OCI-LY1 (cell line): ENCODE data around the gene DYNC1H1.

Experiments used
- H2AFZ ChIP-seq: fragments of 200-600 bp; sonication (generic), shearing (Covaris generic); 2 replicates; pipeline ENCODE4 v1.6.0; 2014; ENCODE audit warnings: antibody characterized with exemption, mild to moderate bottlenecking, low read length
- H3F3A ChIP-seq: fragments of 200-600 bp; sonication (generic), shearing (Covaris generic); 2 replicates; pipeline ENCODE4 v1.6.0; 2014; ENCODE audit warnings: mild to moderate bottlenecking, antibody characterized with exemption, low read length, moderate library complexity; ENCODE audit not compliant: insufficient read depth
- H3K27ac ChIP-seq: fragments of 200-600 bp; sonication (generic); 2 replicates; pipeline ENCODE4 v1.5.1; 2014; ENCODE audit warnings: low read length, mixed run types, mild to moderate bottlenecking, low read depth; ENCODE audit not compliant: poor library complexity, severe bottlenecking
- H3K27me3 ChIP-seq: fragments of 200-600 bp; sonication (generic); 2 replicates; pipeline ENCODE4 v1.6.0; 2014; ENCODE audit warnings: antibody characterized with exemption, mild to moderate bottlenecking, low read length, moderate library complexity; ENCODE audit not compliant: insufficient read depth
- H3K36me3 ChIP-seq: fragments of 200-600 bp; sonication (generic); 2 replicates; pipeline ENCODE4 v1.6.1; 2014; ENCODE audit warnings: mild to moderate bottlenecking, antibody characterized with exemption, low read length, moderate library complexity, mixed read lengths; ENCODE audit not compliant: insufficient read depth
- H3K4me1 ChIP-seq: fragments of 200-600 bp; sonication (generic); 2 replicates; pipeline ENCODE4 v1.5.1; 2014; ENCODE audit warnings: mild to moderate bottlenecking, low read length, moderate library complexity; ENCODE audit not compliant: insufficient read depth, severe bottlenecking
- H3K4me2 ChIP-seq: fragments of 200-600 bp; sonication (generic), shearing (Covaris generic); 2 replicates; pipeline ENCODE4 v1.6.1; 2014; ENCODE audit warnings: low read length
- H3K4me3 ChIP-seq: fragments of 200-600 bp; sonication (generic); 2 replicates; pipeline ENCODE4 v1.5.1; 2014; ENCODE audit warnings: low read length, low read depth, mild to moderate bottlenecking, mixed read lengths; ENCODE audit not compliant: poor library complexity, severe bottlenecking
- H3K79me2 ChIP-seq: fragments of 200-600 bp; shearing (Covaris generic); 2 replicates; pipeline ENCODE4 v1.6.1; 2016; ENCODE audit warnings: mixed run types, low read length, mixed read lengths; ENCODE audit not compliant: insufficient read depth
- H3K9ac ChIP-seq: fragments of 200-600 bp; sonication (generic), shearing (Covaris generic); 2 replicates; pipeline ENCODE4 v1.6.1; 2014; ENCODE audit warnings: mild to moderate bottlenecking, low read length, mixed read lengths
- H3K9me2 ChIP-seq: fragments of 200-600 bp; sonication (generic), shearing (Covaris generic); 2 replicates; pipeline ENCODE4 v1.6.1; 2014; ENCODE audit warnings: low read depth, mild to moderate bottlenecking, low read length, mixed read lengths
- H3K9me3 ChIP-seq: fragments of 200-600 bp; shearing (Covaris generic); 2 replicates; pipeline ENCODE4 v1.6.1; 2014; ENCODE audit warnings: low read length, mixed read lengths
- H4K20me1 ChIP-seq: fragments of 200-600 bp; sonication (generic), shearing (Covaris generic); 2 replicates; pipeline ENCODE4 v1.6.0; 2016; ENCODE audit warnings: mild to moderate bottlenecking, low read length; ENCODE audit not compliant: insufficient read depth
- CTCF ChIP-seq: fragments of 200-600 bp; sonication (generic), shearing (Covaris generic); IDR thresholded peaks from 2 replicates; pipeline ENCODE4 v1.5.1; 2017; ENCODE audit warnings: mild to moderate bottlenecking, antibody characterized with exemption, low read length, moderate library complexity, mixed read lengths
- EZH2 ChIP-seq: fragments of 200-600 bp; sonication (generic), shearing (Covaris generic); IDR thresholded peaks from 2 replicates; pipeline ENCODE4 v1.8.0; 2017; ENCODE audit warnings: borderline replicate concordance, mixed run types, mild to moderate bottlenecking, antibody characterized with exemption, low read length, moderate library complexity, mixed read lengths

Gene DYNC1H1

GRCh38 chr14:102037686-102038085 lies 73.3 kb downstream of the DYNC1H1 start:
- no peaks in the 10 kb centered on the region for H3K9me2 ChIP-seq
- no peaks in the 10 kb centered on the region for H3K4me1 ChIP-seq
- no peak overlapping the region for H3K4me2 ChIP-seq
- no peaks in the 10 kb centered on the region for H3F3A ChIP-seq
- no peak overlapping the region for H3K9ac ChIP-seq
- no peaks in the 10 kb centered on the region for H3K27me3 ChIP-seq
- TF ChIP-seq CTCF: no peak
- no peaks in the 10 kb centered on the region for H3K79me2 ChIP-seq
- no peak overlapping the region for H2AFZ ChIP-seq
- no peaks in the 10 kb centered on the region for H3K9me3 ChIP-seq
- H3K4me3 ChIP-seq: no peak overlapping the region
- H3K36me3 ChIP-seq: peaks cover 85% of the 10 kb centered on the region
- H3K27ac ChIP-seq: no peak overlapping the region
- H4K20me1 ChIP-seq: no peaks in the 10 kb centered on the region

- Histone ChIP-seq H3K27ac (no peak overlapping the region), H4K20me1 (no peaks in the 10 kb centered on the region), H3K4me1 (no peaks in the 10 kb centered on the region), H3K4me3 (no peak overlapping the region), H3K36me3 (peaks cover 82% of the 10 kb centered on the region), H3K9me3 (no peaks in the 10 kb centered on the region), H3K4me2 (no peak overlapping the region), H3K9me2 (no peaks in the 10 kb centered on the region), H3K27me3 (no peaks in the 10 kb centered on the region), H3K9ac (no peak overlapping the region), H3F3A (no peaks in the 10 kb centered on the region), H2AFZ (no peak overlapping the region), H3K79me2 (no peaks in the 10 kb centered on the region)
- TF ChIP-seq CTCF (no peak), EZH2 (no peak)
Observed at GRCh38 chr14:102039157-102039556, 74.8 kb downstream of the DYNC1H1 start.

- no peak overlapping the region for H3K4me2 ChIP-seq
- H3K4me1 ChIP-seq: no peaks in the 10 kb centered on the region
- no peak overlapping the region for H2AFZ ChIP-seq
- TF ChIP-seq CTCF: no peak
- H3K27me3 ChIP-seq: no peaks in the 10 kb centered on the region
- no peaks in the 10 kb centered on the region for H4K20me1 ChIP-seq
- no peaks in the 10 kb centered on the region for H3F3A ChIP-seq
- H3K9ac ChIP-seq: no peak overlapping the region
- H3K79me2 ChIP-seq: no peaks in the 10 kb centered on the region
- no peak overlapping the region for H3K27ac ChIP-seq
- no peak overlapping the region for H3K4me3 ChIP-seq
- no peaks in the 10 kb centered on the region for H3K9me3 ChIP-seq
- H3K36me3 ChIP-seq: peaks cover 84% of the 10 kb centered on the region
- no peaks in the 10 kb centered on the region for H3K9me2 ChIP-seq
Observed at GRCh38 chr14:102040153-102040552, 75.8 kb downstream of the DYNC1H1 start.
